Erythroblast (primary cell): ENCODE data around the gene POMT1.

ENCODE experiments used
- GATA1 ChIP-seq: IDR thresholded peaks from 2 replicates; pipeline ENCODE4 v1.6.1; 2011; ENCODE audit warnings: low read depth, mild to moderate bottlenecking, control low read depth, low read length, moderate library complexity
- POLR2A ChIP-seq: IDR thresholded peaks from 2 replicates; pipeline ENCODE4 v1.6.1; 2011; ENCODE audit warnings: mild to moderate bottlenecking, low read length

DNA sequence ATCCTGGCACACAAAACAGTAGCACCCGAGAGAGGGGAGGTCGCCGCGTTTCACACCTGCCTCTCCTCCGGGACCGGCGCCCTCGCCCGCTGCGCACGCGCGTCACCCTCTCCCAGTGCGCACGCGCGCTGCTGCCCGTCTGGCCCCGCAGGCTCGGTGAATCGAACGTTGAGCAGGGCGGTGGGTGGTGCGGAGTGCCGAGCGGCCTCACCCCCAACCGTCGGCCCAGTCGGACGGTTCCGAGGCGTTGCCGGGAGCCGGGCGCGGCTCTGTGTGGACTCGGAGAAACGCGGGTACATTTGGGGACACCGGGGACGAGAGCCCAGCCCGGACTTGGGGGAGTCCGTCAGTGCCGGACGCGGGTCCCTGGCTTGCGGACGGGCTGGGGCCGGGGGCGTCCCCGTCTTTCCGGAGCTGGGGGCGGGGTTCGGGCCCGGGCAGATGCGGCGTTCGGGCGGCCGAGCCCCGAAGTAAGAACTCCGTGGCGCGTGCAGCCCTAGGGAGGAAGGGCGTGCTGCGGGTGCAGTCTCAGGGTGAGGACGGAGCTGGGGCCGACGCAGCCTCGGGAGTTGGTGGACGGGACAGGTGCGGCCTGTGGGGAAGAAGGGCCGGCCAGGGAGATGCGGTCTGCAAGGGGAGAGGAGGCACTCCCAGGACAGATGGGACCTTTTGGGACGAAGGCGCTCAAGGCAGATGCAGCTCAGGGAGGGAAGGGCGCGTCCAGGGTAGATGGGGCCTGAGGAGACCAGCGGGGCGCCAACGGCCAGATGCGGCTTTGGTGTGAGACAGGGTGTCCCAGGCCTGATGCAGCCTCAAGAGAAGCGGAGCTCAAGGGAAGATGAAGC, at the start of gene POMT1:
- TF ChIP-seq POLR2A (no peak), GATA1 (no peak)
